NCI-H748 (cell line): ENCODE measurements around the gene CARD11.
A peak's percentile ranks its signal among the peaks of the same experiment; 100 is the strongest.
"Not testable (repeated sequence)": the region's sequence is repeated elsewhere in the genome, so short reads cannot be mapped to it uniquely, and the experiment has no call there.

Experiments used
- DNase-seq: peaks from one replicate; lab custom pipeline; 2025; ENCODE audit not compliant: unreplicated experiment; lab: John Stamatoyannopoulos, UW

CARD11 gene

DNA sequence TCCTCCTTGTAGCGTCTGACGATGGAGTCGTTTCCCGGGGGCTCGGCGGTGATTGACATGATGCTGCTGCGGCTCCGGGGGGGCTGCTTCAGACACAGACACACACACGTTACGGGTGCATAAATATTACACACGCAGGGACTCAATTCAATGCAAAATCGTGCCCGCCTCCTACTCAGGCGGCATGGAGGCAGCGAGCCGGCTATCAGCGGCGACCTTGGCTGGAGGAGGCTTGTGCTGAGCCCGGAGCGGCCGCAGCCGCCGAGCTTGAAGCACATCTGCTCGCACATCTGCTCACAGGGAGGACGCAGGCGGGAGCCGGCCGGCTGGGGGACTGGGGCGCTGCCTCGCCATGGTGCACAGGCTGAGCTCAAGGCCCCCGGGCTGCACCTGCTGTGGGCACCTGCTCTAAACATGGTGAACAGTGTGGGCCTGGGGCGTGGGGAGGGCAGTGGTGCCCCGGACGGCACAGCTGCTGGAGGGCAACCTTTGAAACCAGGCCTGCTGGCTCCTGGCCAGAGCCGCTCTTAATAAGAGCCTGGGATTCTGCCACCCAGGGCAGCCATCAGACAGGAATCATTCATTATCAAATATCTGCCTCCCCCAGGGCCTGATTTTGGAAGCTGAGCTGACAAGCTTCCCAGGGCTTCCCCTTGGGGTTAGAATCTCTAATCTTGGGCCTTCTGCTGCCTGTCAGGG is 114.9 kb downstream of the CARD11 start:
- peak; percentile 73 for DNase-seq

DNA sequence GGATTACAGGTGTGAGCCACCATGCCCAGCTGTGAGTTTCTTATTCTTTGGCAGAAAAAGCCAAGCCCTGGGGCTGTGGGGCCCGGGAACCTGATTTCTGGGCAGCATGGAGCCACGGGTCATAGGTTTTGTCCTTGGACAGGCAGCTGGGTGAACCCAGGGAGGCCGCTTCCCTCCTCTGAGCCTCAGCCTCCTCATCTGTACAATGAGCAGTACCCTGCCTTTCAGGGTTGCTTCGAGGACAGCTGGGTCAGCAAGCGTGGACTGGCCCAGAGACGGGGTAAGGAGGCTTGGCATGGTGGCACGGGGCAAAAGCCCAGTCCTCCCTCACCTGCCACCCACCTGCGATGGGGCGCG is 115.4 kb downstream of the CARD11 start:
- no peak for DNase-seq

DNA sequence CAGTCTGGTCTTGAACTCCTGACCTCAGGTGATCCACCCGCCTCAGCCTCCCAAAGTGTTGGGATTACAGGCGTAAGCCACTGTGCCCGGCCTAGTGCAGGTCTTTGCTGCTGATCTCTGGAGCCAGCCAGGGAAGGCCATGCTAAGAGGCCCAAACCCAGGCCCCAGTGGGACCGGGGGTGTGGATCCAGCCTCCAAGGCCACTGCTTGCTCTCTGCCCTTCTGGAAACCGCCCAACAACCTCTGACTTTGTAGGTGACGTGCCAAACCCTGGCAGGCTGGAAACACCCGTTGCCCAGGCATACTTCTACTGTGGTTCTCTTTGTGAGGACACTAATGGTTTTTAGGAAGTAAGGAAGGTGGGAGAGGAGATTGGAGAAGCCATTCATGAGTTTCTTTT is 116.1 kb downstream of the CARD11 start:
- no peak for DNase-seq

DNA sequence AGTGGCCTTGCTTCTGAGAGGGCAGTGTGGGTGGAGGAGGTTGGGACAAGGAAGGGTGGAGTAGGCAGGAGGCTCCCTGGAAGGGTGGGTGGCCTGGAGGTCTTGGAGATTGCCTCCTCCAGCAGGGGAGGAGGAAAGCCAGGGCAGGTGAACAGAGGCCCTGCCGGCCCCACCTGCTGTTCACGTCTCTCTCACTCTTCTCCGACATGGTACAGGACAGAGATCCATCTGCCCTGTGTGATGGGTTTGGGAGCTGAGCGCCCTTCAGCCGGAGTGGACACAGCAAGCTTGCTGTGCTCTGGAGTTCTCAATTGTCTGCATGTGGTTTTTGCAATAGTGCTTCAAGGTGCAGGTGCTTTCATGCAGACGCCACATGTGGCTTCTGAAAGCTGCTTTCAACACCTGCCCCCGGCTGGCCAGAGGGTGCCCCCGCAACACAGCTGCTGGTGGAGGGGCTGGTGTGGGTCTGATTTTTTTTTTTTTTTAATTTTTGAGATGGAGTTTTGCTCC is 116.7 kb downstream of the CARD11 start:
- DNase-seq: no peak

DNA sequence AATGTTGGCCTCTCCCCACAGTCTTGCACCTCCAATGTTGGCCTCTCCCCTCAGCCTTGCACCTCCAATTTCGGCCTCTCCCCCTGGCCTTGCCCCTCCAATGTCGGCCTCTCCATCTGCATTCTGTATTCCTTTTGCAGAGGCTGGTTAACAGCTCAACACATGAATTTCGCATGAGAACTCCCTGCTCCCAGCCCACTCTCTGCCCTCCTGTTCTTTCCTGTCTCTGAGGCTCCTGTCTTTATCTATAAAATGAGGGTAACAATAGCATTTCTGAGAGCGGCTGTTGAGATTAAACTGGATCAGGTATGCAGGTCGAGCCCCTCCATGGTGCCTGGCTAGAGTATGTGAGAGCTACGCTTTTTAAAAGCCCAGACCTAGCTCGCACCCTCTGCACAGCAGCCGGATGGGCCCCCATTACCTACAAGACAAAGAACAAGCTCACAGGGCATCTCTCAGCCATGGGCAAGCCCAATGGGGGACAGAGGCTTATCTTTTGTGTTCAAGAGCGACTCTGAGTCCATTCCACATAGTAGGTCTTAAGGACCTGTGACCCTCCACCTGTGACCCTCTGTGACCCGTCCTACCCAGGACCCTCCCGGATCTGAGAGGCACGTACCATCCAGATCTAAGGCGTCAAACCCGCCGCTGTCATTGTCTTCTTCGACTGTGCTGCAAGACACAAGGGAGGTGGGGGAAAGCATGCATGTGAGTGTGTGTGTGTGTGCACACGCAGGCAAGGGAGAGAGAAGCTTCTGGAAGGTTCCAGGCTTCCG is 117.4 kb downstream of the CARD11 start:
- no peak for DNase-seq

DNA sequence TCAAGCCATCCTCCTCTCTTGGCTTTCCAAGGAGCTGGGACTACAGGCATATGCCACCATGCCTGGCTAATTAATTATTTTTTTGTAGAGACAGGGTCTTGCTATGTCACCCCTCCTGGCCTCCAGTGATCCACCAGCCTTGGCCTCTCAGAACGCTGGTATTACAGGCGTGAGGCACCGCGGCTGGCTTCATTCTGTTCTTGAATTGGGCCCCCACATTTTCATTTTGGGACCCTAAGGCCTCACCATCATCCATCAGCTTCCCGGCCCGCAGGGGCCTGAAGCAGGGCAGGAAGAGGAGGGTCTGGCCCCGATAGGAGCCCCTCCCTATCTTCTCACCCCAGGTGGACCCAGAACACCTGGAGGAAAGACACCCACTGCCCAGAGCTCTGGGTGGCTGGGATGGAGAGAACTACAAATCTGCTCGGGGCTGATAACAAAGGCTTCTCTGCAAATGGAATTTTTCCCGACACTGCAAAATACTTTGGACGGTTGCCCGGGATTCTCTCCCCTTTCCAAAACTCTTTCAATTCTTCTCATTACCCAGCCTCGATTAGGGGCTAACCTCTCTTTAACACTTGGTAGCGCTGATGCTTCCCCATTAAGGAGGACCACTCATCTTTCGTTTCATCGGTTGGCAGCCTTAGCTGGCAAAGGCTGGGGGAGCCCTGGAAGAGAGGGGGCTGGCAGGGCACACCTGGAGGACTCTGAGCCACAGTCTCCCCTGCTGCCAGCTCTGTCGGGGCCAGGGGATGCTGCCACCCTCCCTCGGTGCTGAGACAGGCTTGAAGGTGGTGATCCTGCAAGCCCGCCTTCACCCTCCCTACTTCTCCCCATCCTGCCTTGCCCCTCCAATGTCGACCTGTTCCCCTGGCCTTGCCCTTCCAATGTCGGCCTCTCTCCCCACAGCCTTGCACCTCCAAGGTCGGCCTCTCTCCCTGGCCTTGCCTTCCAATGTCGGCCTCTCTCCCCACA is 118.5 kb downstream of the CARD11 start:
- DNase-seq: no peak

DNA sequence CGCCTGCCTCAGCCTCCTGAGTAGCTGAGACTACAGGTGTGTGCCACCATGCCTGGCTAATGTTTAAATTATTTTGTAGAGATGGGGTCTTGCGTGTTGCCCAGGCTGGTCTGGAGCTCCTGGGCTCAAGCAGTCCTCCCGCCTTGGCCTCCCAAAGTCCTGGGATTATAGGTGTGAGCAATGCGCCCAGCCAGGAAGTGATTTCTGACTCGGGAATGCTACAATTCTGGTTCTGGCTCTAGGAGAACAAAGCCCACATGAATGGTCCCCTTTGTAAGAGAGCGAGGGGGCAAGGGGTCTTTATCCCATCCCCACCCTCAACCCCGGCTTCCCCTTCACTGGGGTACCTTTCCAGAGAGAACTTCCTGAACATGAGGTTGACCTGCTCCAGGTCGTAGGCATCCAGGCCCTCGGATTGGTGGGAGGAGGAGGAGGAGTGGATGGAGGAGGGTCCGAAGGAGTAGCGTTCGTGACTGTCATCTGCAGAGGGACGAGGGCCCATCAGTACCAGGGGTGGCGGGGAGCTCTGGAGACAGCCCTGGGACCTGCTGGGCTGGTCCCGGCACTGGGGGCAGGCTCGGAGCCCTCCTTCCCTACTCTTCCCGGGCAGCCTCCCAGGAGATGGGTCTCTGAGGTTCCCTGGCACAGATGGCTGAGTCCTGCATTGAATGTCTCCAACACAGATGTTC is 119.6 kb downstream of the CARD11 start:
- no peak for DNase-seq

DNA sequence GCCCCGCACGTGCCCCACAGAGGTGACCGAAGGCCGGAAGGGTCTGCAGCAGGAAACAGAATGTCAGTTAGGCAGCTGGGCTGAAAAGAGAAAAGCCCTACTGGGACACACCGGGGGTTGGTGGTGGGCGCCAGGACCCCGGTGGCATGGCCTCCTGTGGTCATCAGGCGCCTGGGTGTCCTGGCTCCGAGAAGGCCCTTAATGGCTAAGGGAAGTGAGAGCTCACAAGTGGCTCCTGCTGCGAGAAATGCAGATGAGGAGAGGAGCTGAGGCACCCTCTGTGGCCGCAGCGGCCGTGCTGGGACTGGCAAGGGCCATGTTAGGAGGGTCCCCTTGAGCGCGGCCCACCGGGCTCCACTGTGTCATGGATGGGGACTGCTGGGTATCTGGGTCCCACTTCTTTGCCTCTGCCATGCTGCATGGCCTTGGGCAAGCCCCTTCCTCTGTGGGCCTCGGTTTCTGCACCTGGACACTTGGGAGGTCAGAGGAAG is 120.3 kb downstream of the CARD11 start:
- no peak for DNase-seq

DNA sequence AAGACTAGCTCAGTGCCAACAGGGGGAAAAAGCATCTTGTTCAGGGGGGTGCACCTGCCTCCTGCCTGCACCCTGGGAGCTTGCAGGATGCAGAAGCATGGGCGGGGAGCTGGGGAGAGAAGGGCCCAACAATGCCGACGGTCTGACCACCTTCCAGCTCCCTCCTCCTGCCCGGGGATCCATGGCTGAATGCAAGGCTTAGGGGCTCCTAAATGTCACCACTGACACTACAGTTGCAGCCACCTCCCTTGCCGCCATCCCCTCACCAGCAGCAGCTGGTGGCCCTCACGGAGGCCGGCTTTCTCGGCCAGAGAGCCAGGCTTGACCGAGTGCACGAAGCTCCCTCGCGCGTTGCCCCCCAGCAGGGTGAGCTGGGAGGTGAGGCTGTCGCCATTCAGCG is 120.8 kb downstream of the CARD11 start:
- DNase-seq: no peak

DNA sequence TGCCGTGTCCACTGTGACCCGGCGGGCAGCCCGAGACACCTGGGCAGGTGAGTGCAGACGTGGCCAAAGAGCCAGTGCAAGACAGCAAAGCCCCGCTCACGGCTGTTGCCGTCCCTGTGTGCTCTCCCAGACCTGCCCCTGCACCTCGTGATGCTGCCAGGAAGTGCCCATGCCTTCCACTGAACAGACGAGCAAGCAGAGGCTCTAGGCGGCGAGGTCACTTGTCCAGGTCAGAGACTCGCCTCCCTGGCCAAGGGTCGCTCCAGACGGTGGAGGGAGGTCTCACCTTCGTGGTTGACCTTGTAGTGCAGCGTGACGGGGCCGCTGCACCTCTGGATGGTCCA is 121.3 kb downstream of the CARD11 start:
- no peak for DNase-seq

DNA sequence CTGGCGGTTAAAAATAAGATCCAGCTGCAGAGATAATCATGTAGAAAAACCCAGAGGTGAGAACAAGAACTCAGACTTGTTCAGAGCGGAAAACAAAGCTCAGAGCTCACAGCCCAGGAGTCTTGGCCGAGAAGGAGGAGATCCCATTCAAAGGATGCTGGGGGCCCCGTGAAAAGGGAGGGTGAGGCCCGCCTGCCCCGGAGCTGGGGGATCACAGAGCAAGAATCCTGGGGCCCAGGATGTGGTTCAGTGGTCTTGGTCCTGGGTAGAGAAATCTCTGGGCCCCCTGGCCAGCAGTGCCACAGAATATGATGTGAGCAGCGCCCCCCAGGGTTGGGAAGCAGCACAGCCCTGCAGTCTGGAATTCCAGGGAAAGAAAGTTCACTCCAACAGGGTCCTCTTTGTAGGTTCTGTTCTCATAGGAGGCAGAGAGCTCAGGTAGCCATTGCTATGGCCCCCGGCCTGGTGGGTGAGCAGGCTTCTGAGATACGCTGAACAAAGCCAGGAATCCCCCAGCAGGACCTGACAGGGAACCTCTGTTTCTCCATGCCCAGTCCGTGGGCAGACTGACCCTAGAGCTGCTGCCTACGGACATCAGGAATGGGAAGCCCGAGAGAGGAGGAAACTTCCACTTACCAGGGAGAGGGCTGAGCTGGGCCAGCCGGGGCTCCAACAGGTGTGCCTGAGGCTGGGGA is 121.9 kb downstream of the CARD11 start:
- peak; percentile 9 for DNase-seq

DNA sequence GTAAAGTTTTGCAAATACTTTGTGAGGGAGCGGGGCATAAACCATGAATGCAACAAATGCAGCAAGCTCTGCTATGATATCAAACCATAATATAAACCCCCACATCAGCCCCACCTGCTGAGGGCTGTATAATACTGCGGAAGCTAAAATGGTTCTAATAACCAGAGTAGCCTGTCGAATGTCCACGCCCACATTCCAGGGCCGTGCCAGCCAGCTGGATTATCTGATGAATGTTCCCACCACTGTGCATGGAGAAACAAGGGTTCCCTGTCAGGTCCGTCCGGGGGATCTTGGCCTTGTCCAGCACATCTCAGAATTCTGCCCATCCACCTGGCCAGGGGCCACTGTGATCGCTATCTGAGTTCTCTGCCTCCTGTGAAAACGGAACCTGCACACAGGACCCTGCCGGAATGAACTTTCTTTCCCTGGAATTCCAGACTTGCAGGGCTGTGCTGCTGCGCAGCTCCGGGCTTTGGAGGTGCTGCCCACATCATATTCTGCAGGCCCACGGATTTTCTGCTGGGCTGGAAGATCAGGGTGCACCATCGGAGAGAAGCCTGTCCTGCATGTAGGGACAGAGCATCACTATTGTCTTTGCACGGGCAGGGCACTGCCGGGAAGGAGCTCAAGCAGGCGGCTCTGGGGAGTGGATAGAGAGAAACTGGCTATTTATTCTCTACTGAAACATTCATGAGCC is 122.6 kb downstream of the CARD11 start:
- DNase-seq: peak; percentile 25

DNA sequence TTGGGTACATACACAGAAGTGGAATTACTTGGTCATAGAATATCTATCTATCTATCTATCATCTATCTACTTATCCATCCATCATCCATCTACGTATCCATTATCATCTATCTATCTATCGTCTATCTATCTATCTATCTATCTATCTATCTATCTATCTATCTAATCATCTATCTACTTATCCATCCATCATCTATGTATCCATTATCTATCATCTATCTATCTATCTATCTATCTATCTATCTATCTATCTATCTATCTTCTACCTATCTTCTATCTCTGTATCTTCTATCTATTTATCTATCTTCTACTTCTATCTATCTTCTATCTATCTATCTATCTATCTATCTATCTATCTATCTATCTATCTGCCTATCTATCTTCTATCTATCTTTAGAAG is 123.2 kb downstream of the CARD11 start:
- DNase-seq: not testable (repeated sequence)

DNA sequence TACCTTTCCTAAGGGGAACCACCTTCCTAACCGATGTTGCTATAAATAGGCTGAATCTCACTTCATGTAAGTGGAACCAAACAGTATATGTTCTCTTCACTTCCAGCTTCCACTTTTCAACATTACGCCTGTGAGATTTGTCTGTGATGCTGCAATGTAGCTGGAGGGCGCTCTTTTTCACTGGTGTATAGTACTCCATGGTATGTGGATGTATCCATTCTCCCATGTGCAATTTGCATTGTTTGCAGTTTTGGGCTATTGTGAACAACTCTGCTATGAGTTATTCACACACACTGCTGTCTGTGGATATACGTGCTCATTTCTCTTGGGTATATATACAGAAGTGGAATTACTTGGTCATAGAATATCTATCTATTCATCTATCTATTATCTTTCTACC is 123.6 kb downstream of the CARD11 start:
- DNase-seq: no peak

DNA sequence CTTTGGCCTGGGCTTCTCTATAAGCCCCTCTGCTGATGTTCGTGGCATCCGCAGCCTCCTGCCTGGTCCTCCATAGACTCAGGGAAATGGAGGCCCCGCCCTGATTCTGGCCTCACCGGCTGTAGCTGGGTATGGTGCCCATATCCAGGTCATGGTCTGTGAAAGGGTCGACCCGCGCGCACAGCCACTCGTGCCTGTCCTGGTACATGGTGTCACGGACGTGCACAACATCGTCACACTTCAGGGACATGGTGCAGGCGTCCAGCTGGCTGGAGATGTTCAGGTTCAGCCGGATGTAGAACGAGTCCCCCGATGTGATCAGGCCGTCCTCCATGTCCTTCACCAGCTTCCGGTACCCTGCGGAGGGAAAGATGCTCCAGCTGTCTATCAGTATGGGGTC is 124.4 kb downstream of the CARD11 start:
- DNase-seq: no peak

DNA sequence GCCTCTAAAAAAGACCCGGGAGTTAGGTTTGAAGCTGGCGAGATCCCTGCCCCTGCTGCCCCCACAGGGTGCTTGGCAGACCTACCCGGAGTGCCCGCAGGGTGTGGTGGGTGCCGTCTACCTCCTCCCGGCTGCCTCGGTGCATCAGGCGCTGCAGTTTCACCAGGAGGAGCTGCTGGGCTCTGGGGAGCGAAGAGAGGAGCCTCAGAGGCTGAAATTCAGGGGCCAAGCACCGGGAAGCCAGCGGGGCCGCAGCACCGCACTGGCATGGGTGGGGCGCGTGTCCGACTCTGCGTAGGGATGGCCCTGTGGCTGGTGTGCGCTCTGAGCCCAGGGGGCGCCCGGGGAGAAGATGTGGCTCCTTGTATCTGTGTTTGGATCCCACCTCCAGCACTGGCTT is 125.3 kb downstream of the CARD11 start:
- no peak for DNase-seq

DNA sequence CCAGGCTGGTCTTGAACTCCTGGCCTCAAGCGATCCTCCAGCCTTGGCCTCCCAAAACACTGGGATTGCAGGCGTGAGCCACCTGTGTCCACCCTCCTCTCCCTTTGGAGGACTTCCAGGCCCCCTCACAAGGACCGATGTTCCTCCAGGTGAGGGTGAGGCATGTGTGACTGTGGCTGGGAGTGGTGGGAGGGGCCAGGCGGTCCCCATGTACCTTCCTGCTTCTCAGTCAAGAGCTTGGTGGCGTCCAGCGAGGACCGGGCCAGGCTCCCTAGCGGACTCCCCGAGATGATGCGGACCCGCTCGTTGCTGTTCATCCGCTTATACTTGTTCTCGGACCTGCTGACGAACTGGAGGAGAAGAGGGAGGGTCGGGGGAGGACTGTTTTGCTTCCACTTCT is 128.6 kb downstream of the CARD11 start:
- no peak for DNase-seq

DNA sequence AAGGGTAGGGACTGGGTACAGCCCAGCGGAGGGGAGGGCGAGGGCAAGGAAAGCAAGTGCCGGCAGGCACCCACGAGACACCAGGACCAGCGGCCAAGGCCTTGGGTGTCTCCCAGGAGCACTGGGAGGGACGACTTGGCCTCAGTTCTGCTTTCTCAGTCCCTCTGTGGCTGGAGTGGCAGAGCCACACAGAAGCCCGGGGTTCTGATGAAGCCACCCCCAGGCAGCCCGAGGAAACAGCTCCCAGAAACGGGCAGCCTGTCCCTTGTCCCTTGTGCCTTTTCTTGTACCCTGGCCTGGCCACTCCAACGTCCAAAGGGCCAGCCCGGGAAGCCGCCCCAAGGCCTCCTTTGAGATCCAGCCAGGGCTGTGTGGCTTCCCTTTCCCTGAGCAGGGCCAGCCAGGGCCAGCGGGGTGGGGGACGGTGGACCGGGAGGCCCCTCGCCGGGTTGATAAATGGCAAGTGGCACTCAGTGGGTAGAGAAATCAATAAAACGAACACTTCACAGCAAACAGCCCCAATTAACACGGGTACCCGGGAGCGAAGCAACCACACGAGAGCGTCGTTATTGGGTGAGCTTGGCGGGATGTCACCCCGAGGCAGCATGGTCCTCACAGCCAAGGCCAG is 129.8 kb downstream of the CARD11 start:
- peak; percentile 28 for DNase-seq
